ENCODE measurements around the gene CCL24.

DNA sequence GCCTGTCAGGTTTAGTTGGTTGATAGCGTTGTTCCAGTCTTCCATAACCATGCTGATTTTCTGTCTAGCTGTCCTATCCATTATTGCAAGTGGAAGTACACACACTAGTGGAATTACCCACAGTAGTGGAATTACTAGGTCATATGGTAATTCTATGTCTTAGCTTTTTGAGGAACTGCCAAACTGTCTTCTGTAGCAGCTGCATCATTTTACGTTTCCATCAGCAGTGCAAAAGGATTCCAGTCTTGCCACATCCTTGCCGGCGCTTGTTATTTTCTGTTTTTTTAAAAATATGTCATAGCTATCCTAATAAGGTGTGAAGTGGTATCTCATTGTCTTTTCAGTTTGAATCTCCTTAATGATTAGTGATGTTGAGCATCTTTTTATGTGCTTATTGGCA, 48.0 kb upstream of the CCL24 start:
- TF ChIP-seq, protein P1, sequence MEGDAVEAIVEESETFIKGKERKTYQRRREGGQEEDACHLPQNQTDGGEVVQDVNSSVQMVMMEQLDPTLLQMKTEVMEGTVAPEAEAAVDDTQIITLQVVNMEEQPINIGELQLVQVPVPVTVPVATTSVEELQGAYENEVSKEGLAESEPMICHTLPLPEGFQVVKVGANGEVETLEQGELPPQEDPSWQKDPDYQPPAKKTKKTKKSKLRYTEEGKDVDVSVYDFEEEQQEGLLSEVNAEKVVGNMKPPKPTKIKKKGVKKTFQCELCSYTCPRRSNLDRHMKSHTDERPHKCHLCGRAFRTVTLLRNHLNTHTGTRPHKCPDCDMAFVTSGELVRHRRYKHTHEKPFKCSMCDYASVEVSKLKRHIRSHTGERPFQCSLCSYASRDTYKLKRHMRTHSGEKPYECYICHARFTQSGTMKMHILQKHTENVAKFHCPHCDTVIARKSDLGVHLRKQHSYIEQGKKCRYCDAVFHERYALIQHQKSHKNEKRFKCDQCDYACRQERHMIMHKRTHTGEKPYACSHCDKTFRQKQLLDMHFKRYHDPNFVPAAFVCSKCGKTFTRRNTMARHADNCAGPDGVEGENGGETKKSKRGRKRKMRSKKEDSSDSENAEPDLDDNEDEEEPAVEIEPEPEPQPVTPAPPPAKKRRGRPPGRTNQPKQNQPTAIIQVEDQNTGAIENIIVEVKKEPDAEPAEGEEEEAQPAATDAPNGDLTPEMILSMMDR (IDR thresholded peaks at IDR 0.05) = no peak
- TF ChIP-seq POLR2A (IDR thresholded peaks at IDR 0.05) = no peak
- TF ChIP-seq POLR2AphosphoS5 (IDR thresholded peaks at IDR 0.05) = no peak
